Colonic mucosa (tissue), 4 donors: ENCODE data around the gene IQCM. TPM values are rescaled to one million over a fixed set of nuclear protein-coding genes. Genes with fewer than 3 reads are reported as not detected.
"Not testable (repeated sequence)": the region's sequence is repeated elsewhere in the genome, so short reads cannot be mapped to it uniquely, and the experiment has no call there.

Source experiments
- DNase-seq: peaks from one replicate; pipeline ENCODE4 v3.0.0-alpha.2; 2020
- H3K27ac ChIP-seq: fragments of 200-600 bp; one replicate; pipeline ENCODE4 v1.8.0; 2021
- H3K27me3 ChIP-seq: fragments of 200-600 bp; one replicate; pipeline ENCODE4 v1.8.0; 2021
- H3K36me3 ChIP-seq: fragments of 200-600 bp; one replicate; pipeline ENCODE4 v1.8.0; 2021
- H3K4me1 ChIP-seq: fragments of 200-600 bp; one replicate; pipeline ENCODE4 v1.8.0; 2021; ENCODE audit warnings: mild to moderate bottlenecking
- H3K4me3 ChIP-seq: fragments of 200-600 bp; one replicate; pipeline ENCODE4 v1.8.0; 2021
- H3K9ac ChIP-seq, 2 donors: one replicate each; pipeline ENCODE4 v1.7.0; 2013; ENCODE audit warnings: control low read depth in 2 of 2, low read depth in 2 of 2, low read length in 2 of 2
- H3K9me3 ChIP-seq: fragments of 200-600 bp; one replicate; pipeline ENCODE4 v1.8.0; 2021
- CTCF ChIP-seq: fragments of 200-600 bp; IDR thresholded peaks from one replicate; pipeline ENCODE4 v1.8.0; 2022; ENCODE audit warnings: antibody characterized with exemption, mild to moderate bottlenecking
- intact Hi-C: fragments of 100-400 bp; cut with DNase I; formaldehyde crosslinking; loops from one replicate; pipeline ENCODE4 v1.14.1; 2022
- total RNA-seq, 2 donors: library from RNA; stranded (reverse); fragmentation: NEBNext Ultra II Directional in 1 of 2; extraction: Animal tissue kit (Norgen Biotek cat#: 25700) in 1 of 2; gene quantifications; one replicate each; pipeline ENCODE4 v1.2.1, GENCODE V29; 2021
- donor health status: healthy.
- donor health status: DM: no; HTN: no; CAD: no.
- donor health status: DM: no; HTN: no; CAD: no.

IQCM gene
- total RNA-seq, 2 donors from 2014 or later: 3.4 to 5.2 TPM

GRCh38 chr4:149513081-149513480 is 302.6 kb downstream of the IQCM start:
- H3K4me3 ChIP-seq: no peak overlapping the region
- no peak for DNase-seq
- no peaks in the 10 kb centered on the region for H3K36me3 ChIP-seq
- H3K27me3 ChIP-seq: no peaks in the 10 kb centered on the region
- H3K9ac ChIP-seq: no peak overlapping the region
- H3K9me3 ChIP-seq: no peaks in the 10 kb centered on the region
- H3K27ac ChIP-seq: no peak overlapping the region
- intact Hi-C loops: no loop called here
- TF ChIP-seq CTCF: no peak
- no peaks in the 10 kb centered on the region for H3K4me1 ChIP-seq

GRCh38 chr4:149512501-149512900 is 303.1 kb downstream of the IQCM start:
- no peak for TF ChIP-seq CTCF
- Histone ChIP-seq H3K27ac (no peak overlapping the region), H3K9ac (no peak overlapping the region), H3K27me3 (no peaks in the 10 kb centered on the region), H3K4me1 (no peaks in the 10 kb centered on the region), H3K9me3 (no peaks in the 10 kb centered on the region), H3K4me3 (no peak overlapping the region), H3K36me3 (no peaks in the 10 kb centered on the region)
- no peak for DNase-seq
- intact Hi-C loops: no loop called here

- intact Hi-C loops: no loop called here
- Histone ChIP-seq H3K4me1 (no peaks in the 10 kb centered on the region), H3K27ac (no peak overlapping the region), H3K27me3 (no peaks in the 10 kb centered on the region), H3K4me3 (no peak overlapping the region), H3K36me3 (no peaks in the 10 kb centered on the region), H3K9me3 (no peaks in the 10 kb centered on the region), H3K9ac (no peak overlapping the region)
- DNase-seq: no peak
- no peak for TF ChIP-seq CTCF
These were observed 303.9 kb downstream of the IQCM start for GRCh38 chr4:149511558-149512298.

GRCh38 chr4:149507309-149507708 is 308.3 kb downstream of the IQCM start:
- H3K27me3 ChIP-seq, H3K9ac ChIP-seq, H3K4me3 ChIP-seq, H3K9me3 ChIP-seq, H3K36me3 ChIP-seq, intact Hi-C loops, H3K4me1 ChIP-seq, DNase-seq, H3K27ac ChIP-seq: not testable (repeated sequence)

- H3K27me3 ChIP-seq: no peaks in the 10 kb centered on the region
- no peaks in the 10 kb centered on the region for H3K36me3 ChIP-seq
- no peak overlapping the region for H3K4me3 ChIP-seq
- intact Hi-C loops: no loop called here
- H3K9ac ChIP-seq: no peak overlapping the region
- no peaks in the 10 kb centered on the region for H3K9me3 ChIP-seq
- H3K4me1 ChIP-seq: no peaks in the 10 kb centered on the region
- no peak for DNase-seq
- no peak overlapping the region for H3K27ac ChIP-seq
- TF ChIP-seq CTCF: no peak
These were observed 314.8 kb downstream of the IQCM start for GRCh38 chr4:149500806-149501205.

GRCh38 chr4:149499726-149500125 is 315.9 kb downstream of the IQCM start:
- TF ChIP-seq CTCF: no peak
- intact Hi-C loops: no loop called here
- Histone ChIP-seq H3K4me1 (no peaks in the 10 kb centered on the region), H3K36me3 (no peaks in the 10 kb centered on the region), H3K9me3 (no peaks in the 10 kb centered on the region), H3K9ac (no peak overlapping the region), H3K4me3 (no peak overlapping the region), H3K27ac (no peak overlapping the region), H3K27me3 (no peaks in the 10 kb centered on the region)
- no peak for DNase-seq
